Testis (tissue), 3 donors: Measurements from ENCODE around the gene BCAR3. TPM values are rescaled to one million over a fixed set of nuclear protein-coding genes. Genes with fewer than 3 reads are reported as not detected.
"Not testable (repeated sequence)": the region's sequence is repeated elsewhere in the genome, so short reads cannot be mapped to it uniquely, and the experiment has no call there.

Source experiments
- DNase-seq: peaks from one replicate; pipeline ENCODE4 v3.0.0-alpha.2; 2019
- H3K27ac ChIP-seq, 2 donors: fragments of 200-600 bp; sonication (generic); one replicate each; pipeline ENCODE4 v1.5.1; 2019
- H3K27me3 ChIP-seq: fragments of 200-600 bp; sonication (generic); one replicate; pipeline ENCODE4 v1.5.1; 2019
- H3K36me3 ChIP-seq: fragments of 200-600 bp; sonication (generic); one replicate; pipeline ENCODE4 v1.5.1; 2017; ENCODE audit warnings: low read depth; ENCODE audit errors: missing control alignments
- H3K4me1 ChIP-seq: fragments of 200-600 bp; sonication (generic); one replicate; pipeline ENCODE4 v1.5.1; 2019
- H3K4me3 ChIP-seq, 2 donors: fragments of 200-600 bp; sonication (generic); one replicate each; pipeline ENCODE4 v1.5.1; 2017 to 2019
- H3K9me3 ChIP-seq: fragments of 200-600 bp; sonication (generic); one replicate; pipeline ENCODE4 v1.5.1; 2017
- POLR2A ChIP-seq: fragments of 450-650 bp; IDR thresholded peaks from one replicate; pipeline ENCODE4 v1.6.1; 2017; ENCODE audit warnings: antibody characterized with exemption, mild to moderate bottlenecking, moderate library complexity
- WGBS, 2 donors: methylation state at CpG; one replicate each; pipeline ENCODE4 v1.1.5; 2018; 5-methylcytosine and 5-hydroxymethylcytosine counted together
- intact Hi-C: fragments of 100-400 bp; cut with DNase I; formaldehyde crosslinking; loops from one replicate; pipeline ENCODE4 v1.15.1; 2023; ENCODE audit warnings: low total_unique reads
- polyA plus RNA-seq: library from polyadenylated mRNA; stranded (reverse); fragments of 350-450 nt; fragmentation: Illumina TruSeq; extraction: RNeasy Lipid Tissue Mini Kit (QIAGEN cat#74804); gene quantifications from one replicate; pipeline ENCODE4 v1.2.3, GENCODE V29; 2014; ENCODE audit warnings: low read depth, low replicate concordance; ENCODE audit not compliant: insufficient read depth
- total RNA-seq, 2 donors: library from RNA; depleted of rRNA; stranded (reverse); fragments of >200 nt; gene quantifications; one replicate each; pipeline ENCODE4 v1.2.3, GENCODE V29; 2016
- TF ChIP-seq, protein P1 (sequence below), 3 experiments: fragments of 450-650 bp in 2 of 3; fragments of 200-600 bp in 1 of 3; sonication (generic) in 1 of 3; IDR thresholded peaks; one replicate each; pipeline ENCODE4 v1.5.1; 2016 to 2019; ENCODE audit warnings: antibody characterized with exemption in 3 of 3, mild to moderate bottlenecking in 2 of 3, moderate library complexity in 1 of 3

Gene BCAR3
- total and polyA plus RNA-seq, 3 donors from 2014 or later: 23.2 to 55.9 (median 42.9) TPM

DNA sequence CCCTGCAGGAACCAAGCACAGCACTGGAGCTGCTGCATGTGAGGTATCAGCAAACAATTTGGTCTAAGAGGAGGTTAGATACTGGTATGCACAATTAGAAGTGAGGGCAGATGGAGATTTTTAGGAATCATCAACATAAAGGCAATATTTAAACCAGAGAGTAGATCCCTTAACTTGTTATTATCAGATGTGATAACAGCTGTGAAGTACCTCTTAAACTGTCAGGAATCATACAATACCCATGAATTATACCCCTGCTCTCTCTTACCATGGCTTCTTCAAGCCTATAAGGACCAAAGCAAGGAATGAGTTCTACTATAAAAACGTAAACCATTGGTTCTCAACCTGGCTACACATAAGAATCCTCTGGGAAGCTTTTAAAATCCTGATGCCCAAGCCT lies 3.9 kb downstream of the BCAR3 start:
- H3K36me3 ChIP-seq: no peaks in the 10 kb centered on the region
- H3K27ac ChIP-seq: no peak overlapping the region
- no peaks in the 10 kb centered on the region for H3K9me3 ChIP-seq
- 75 to 88% methylated on average over 1 of the region's 1 CpG for WGBS, 2 donors
- H3K4me1 ChIP-seq: peaks cover 35% of the 10 kb centered on the region
- TF ChIP-seq POLR2A: no peak
- TF ChIP-seq, protein P1, sequence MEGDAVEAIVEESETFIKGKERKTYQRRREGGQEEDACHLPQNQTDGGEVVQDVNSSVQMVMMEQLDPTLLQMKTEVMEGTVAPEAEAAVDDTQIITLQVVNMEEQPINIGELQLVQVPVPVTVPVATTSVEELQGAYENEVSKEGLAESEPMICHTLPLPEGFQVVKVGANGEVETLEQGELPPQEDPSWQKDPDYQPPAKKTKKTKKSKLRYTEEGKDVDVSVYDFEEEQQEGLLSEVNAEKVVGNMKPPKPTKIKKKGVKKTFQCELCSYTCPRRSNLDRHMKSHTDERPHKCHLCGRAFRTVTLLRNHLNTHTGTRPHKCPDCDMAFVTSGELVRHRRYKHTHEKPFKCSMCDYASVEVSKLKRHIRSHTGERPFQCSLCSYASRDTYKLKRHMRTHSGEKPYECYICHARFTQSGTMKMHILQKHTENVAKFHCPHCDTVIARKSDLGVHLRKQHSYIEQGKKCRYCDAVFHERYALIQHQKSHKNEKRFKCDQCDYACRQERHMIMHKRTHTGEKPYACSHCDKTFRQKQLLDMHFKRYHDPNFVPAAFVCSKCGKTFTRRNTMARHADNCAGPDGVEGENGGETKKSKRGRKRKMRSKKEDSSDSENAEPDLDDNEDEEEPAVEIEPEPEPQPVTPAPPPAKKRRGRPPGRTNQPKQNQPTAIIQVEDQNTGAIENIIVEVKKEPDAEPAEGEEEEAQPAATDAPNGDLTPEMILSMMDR (IDR thresholded peaks at IDR 0.05): no peak
- H3K4me3 ChIP-seq: no peak overlapping the region
- no peak for DNase-seq
- H3K27me3 ChIP-seq: no peaks in the 10 kb centered on the region
- intact Hi-C loops: no loop called here

DNA sequence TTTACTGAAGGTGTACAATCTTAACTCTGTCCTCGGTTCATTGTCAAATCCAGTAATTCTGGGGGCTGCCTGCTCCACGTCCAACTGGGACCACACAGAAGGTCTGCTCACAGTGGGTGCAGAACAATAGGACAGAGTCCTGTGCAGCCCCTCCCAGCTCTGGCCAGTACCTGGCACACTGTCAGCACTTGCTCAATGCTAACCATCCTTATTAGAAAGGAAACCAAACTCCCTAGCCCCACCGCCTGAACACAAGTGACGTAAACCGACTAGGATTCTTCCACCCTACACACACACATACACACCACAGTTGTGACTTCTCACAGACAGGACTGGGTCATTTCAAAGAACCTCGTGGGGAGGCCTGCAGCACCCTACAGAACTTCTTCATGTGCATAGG lies 5.2 kb downstream of the BCAR3 start:
- Histone ChIP-seq H3K27me3 (no peaks in the 10 kb centered on the region), H3K4me1 (peaks cover 42% of the 10 kb centered on the region), H3K4me3 (no peak overlapping the region), H3K27ac (peak overlapping the region in 1 of 2 donors; percentile 20), H3K36me3 (no peaks in the 10 kb centered on the region), H3K9me3 (no peaks in the 10 kb centered on the region)
- intact Hi-C loops: no loop called here
- DNase-seq: no peak
- 58 to 68% methylated on average over 6 of the region's 6 CpGs for WGBS, 2 donors
- TF ChIP-seq, protein P1 (IDR thresholded peaks at IDR 0.05): no peak
- no peak for TF ChIP-seq POLR2A

DNA sequence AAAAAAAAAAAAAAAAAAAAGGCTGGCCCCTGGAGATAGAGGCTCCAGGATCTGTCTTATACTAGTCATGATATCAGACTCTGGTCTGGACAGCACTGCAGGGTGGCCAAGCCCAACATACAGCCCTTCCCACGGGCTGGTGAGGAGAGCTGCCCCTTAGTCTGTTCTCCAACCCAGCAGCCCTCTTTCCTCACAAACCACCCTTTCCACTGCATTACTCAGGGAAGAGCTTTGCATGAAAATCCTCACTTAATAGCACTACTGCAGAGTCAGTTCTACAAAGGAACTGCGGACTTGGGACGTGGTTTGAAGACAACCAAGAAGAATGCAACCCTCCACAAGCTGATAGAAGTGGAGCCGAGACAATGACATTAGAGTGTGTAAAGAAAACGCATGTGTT lies 5.7 kb downstream of the BCAR3 start:
- 66 to 69% methylated on average over 5 of the region's 5 CpGs for WGBS, 2 donors
- H3K4me1 ChIP-seq: peaks cover 44% of the 10 kb centered on the region
- H3K27ac ChIP-seq: no peak overlapping the region
- no peak for TF ChIP-seq POLR2A
- TF ChIP-seq, protein P1 (IDR thresholded peaks at IDR 0.05): no peak
- no peaks in the 10 kb centered on the region for H3K36me3 ChIP-seq
- DNase-seq: no peak
- H3K4me3 ChIP-seq: no peak overlapping the region
- intact Hi-C loops: no loop called here
- H3K9me3 ChIP-seq: no peaks in the 10 kb centered on the region
- no peaks in the 10 kb centered on the region for H3K27me3 ChIP-seq

DNA sequence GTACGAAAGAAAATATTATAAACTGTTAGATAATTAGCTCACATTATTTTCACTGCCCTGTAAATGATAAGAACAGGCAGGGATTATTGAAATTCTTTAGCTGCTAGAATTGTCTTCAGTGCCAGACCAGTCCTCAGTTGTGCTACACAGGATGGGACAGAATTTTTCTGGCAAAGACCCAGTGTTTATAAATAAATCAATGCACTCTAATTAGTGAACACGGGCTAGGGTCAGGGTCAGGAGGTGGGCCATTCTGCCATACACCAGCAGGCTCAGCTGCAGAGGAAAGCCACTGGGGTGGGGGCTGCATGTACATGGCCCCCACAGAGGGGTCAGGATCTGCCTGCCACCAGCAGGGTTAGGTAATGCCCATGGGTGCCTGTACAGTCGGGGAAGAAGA lies 6.4 kb downstream of the BCAR3 start:
- Histone ChIP-seq H3K4me1 (peaks cover 51% of the 10 kb centered on the region), H3K9me3 (no peaks in the 10 kb centered on the region), H3K4me3 (no peak overlapping the region), H3K36me3 (no peaks in the 10 kb centered on the region), H3K27me3 (no peaks in the 10 kb centered on the region), H3K27ac (no peak overlapping the region)
- intact Hi-C loops: no loop called here
- no peak for DNase-seq
- 41 to 62% methylated on average over 3 of the region's 3 CpGs for WGBS, 2 donors
- TF ChIP-seq POLR2A: no peak
- TF ChIP-seq, protein P1 (IDR thresholded peaks at IDR 0.05): no peak

DNA sequence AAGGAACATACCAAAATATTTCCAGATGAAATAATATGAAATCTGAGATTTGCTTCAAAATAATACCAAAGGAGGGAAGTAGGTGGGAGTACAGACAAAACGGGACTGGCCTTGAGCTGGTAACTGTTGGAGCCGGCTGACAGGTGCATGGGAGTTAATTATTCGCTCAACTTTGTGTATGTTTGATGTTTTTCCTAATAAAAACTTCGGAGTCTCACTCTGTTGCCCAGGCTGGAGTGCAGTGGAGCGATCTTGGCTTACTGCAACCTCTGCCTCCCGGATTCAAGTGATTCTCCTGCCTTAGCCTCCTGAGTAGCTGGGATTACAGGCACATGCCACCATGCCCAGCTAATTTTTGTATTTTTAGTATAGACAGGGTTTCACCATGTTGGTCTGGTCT lies 7.6 kb downstream of the BCAR3 start:
- H3K36me3 ChIP-seq, H3K9me3 ChIP-seq, intact Hi-C loops, H3K27me3 ChIP-seq, DNase-seq, H3K4me3 ChIP-seq: not testable (repeated sequence)
- 66 to 67% methylated on average over 6 of the region's 6 CpGs for WGBS, 2 donors
- peaks cover 58% of the 10 kb centered on the region for H3K4me1 ChIP-seq
- peak overlapping the region in 1 of 2 donors; percentile 72 for H3K27ac ChIP-seq
